Measurements from ENCODE around the gene NT5C3B. TPM values are rescaled to one million over a fixed set of nuclear protein-coding genes. Genes with fewer than 3 reads are reported as not detected.
"Not testable (repeated sequence)": the region's sequence is repeated elsewhere in the genome, so short reads cannot be mapped to it uniquely, and the experiment has no call there.

Gene NT5C3B
- total and polyA plus RNA-seq, 12 donors, result 14.5 to 48.5 (median 21.4) TPM

DNA sequence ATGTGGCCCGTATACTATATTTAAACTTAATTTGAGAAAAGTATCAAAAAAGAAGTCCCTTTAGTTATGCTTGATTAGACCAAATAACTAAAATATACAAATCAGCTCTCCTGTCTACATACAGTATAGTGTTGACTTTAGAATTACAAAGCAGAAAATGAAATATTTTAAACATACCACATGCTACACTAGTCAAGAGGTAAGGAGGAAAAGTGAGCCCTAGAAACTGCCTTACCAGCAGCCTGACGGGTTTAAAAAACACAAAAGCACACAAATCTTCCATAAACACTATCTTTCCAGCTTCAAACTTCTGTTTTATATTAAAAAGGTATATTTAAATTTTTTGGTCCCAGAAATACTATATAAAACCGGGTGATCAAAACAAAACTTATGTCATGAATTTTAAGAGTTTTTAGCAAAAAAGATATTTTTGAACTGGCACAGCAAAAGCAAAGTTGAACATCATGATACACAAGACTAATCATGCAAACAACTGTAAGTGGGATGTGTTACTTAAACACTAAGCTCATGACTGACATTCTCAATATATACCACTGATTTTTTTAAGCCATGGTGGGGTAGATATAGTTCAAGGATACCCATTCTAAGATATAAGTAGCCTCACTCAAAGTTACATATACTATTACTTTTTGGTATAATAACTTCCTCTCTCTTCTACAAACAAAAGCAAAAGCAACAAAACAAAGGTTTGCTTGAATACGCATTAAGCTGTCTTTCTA, 13.4 kb upstream of the NT5C3B start:
- DNase-seq, result no peak
- Histone ChIP-seq H3K36me3 (peaks cover 0 to 39% (median 7%) of the 10 kb centered on the region in 9 donors), H3K27me3 (no peaks in the 10 kb centered on the region), H3K4me1 (peaks cover 0 to 24% (median 0%) of the 10 kb centered on the region in 9 donors), H3K27ac (peak overlapping the region in 5 of 10 donors; percentile 7 to 37 (median 21)), H3K9me3 (no peaks in the 10 kb centered on the region), H3K4me3 (no peak overlapping the region)
- ATAC-seq, result no peak
- intact Hi-C loops (cut with DNase I), result no loop called here
- 74 to 85% methylated on average over 4 of the region's 4 CpGs for WGBS, 2 donors
- no peak for TF ChIP-seq CTCF (IDR thresholded peaks at IDR 0.05)

GRCh38 chr17:41848788-41849187, 12.8 kb upstream of the NT5C3B start:
- Histone ChIP-seq H3K4me1 (peaks cover 0 to 24% (median 0%) of the 10 kb centered on the region in 9 donors), H3K9me3 (no peaks in the 10 kb centered on the region), H3K27ac (peak overlapping the region in 3 of 10 donors; percentile 7 to 37 (median 20)), H3K27me3 (no peaks in the 10 kb centered on the region), H3K4me3 (no peak overlapping the region), H3K36me3 (peaks cover 0 to 33% (median under 1%) of the 10 kb centered on the region in 9 donors)
- ATAC-seq (no peak), DNase-seq (no peak)
- WGBS, 2 donors, result 71 to 77% methylated on average over 4 of the region's 4 CpGs
- intact Hi-C loops (cut with DNase I), result no loop called here
- TF ChIP-seq CTCF (IDR thresholded peaks at IDR 0.05), result no peak

DNA sequence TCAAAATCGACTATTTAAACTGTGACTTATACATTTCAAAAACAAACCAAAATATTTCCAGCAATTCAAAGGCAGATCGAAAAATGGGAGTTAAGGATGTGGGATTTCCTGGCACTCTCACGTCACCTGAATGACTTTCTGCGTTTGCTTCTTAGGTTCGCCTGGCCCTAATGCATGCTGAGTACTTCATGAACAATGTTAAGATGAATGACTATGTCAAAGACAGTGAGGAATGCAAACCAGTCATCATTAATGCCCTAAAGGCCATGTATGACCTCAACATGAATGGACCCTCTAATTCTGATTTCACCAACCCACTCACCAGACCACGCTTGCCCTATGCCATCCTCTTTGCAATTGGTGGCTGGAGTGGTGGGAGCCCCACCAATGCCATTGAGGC, 8.9 kb upstream of the NT5C3B start:
- 94 to 96% methylated on average over 6 of the region's 6 CpGs for WGBS, 2 donors
- Histone ChIP-seq H3K4me3 (no peak overlapping the region), H3K27ac (no peak overlapping the region), H3K4me1 (peaks cover 0 to 12% (median 0%) of the 10 kb centered on the region in 9 donors), H3K36me3 (peaks cover 0 to 12% (median 0%) of the 10 kb centered on the region in 9 donors), H3K9me3 (no peaks in the 10 kb centered on the region), H3K27me3 (no peaks in the 10 kb centered on the region)
- intact Hi-C loops (cut with DNase I), result no loop called here
- no peak for ATAC-seq
- no peak for TF ChIP-seq CTCF (IDR thresholded peaks at IDR 0.05)
- no peak for DNase-seq

DNA sequence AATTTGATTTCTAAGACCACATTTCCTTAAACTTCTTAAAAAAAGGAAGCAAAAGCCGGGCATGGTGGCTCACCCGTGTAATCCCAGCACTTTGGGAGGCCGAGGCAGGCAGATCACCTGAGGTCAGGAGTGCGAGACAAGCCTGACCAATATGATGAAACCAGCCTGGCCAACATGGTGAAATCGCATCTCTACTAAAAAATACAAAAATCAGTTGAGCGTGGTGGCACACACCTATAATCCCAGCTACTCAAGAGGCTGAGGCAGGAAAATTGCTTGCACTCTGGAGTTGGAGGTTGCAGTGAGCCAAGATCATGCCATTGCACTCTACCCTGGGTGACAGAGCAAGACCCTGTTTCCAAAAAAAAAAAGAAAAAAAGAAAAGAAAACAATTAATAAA, 4.7 kb upstream of the NT5C3B start:
- H3K36me3 ChIP-seq; H3K4me3 ChIP-seq; ATAC-seq; H3K27ac ChIP-seq; intact Hi-C loops (cut with DNase I); H3K27me3 ChIP-seq; H3K9me3 ChIP-seq; H3K4me1 ChIP-seq; DNase-seq: not testable (repeated sequence)
- 91% methylated on average over 6 of the region's 6 CpGs for WGBS, 2 donors

DNA sequence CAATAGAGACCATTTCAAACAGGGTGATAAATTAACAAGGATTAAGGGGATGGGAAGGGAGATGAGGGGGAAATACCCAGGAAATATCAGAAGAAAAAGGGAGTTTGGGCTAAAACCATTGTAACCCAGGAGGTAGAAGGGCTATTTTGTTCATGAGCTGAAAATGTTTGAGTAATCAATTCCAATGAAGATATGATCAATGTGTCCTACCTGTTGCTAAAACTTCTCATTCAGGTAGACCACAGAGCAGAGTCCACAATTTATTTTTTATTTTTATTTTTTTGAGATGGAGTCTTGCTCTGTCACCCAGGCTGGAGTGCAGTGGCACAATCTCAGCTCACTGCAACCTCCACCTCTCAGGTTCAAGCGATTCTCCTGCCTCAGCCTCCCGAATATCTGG, 3.4 kb upstream of the NT5C3B start:
- intact Hi-C loops (cut with DNase I), result not testable (repeated sequence)

More for the DNA sequence above, 3.4 kb upstream of the NT5C3B start:
- not testable (repeated sequence) for H3K36me3 ChIP-seq, ATAC-seq, H3K27ac ChIP-seq, DNase-seq, H3K9me3 ChIP-seq, H3K27me3 ChIP-seq, H3K4me3 ChIP-seq
- WGBS, 2 donors, result 93 to 98% methylated on average over 2 of the region's 2 CpGs
- peaks cover 0 to 20% (median 14%) of the 10 kb centered on the region in 9 donors for H3K4me1 ChIP-seq

Data from heart right ventricle (tissue), 16 donors.